OCI-LY1 (cell line): ENCODE measurements around the gene MPZL1.

Experiments used
- CTCF ChIP-seq: fragments of 200-600 bp; sonication (generic), shearing (Covaris generic); IDR thresholded peaks from 2 replicates; pipeline ENCODE4 v1.5.1; 2017; ENCODE audit warnings: mild to moderate bottlenecking, antibody characterized with exemption, low read length, moderate library complexity, mixed read lengths
- EZH2 ChIP-seq: fragments of 200-600 bp; sonication (generic), shearing (Covaris generic); IDR thresholded peaks from 2 replicates; pipeline ENCODE4 v1.8.0; 2017; ENCODE audit warnings: borderline replicate concordance, mixed run types, mild to moderate bottlenecking, antibody characterized with exemption, low read length, moderate library complexity, mixed read lengths

GRCh38 chr1:167808690-167809089 is 86.9 kb downstream of the MPZL1 start:
- TF ChIP-seq CTCF, result no peak
- no peak for TF ChIP-seq EZH2
